Suppressor macrophage treated with lipopolysaccharide for 4 hours (primary cell): ENCODE data around the gene CTNNBL1.
A peak's percentile ranks its signal among the peaks of the same experiment; 100 is the strongest.
"Not testable (repeated sequence)": the region's sequence is repeated elsewhere in the genome, so short reads cannot be mapped to it uniquely, and the experiment has no call there.

Experiments
- DNase-seq: peaks from one replicate; pipeline ENCODE4 v3.0.0-alpha.2; 2020

The CTNNBL1 gene

GRCh38 chr20:37711994-37712964 is 18.4 kb downstream of the CTNNBL1 start:
- DNase-seq: no peak

- DNase-seq: no peak
Observed at GRCh38 chr20:37713396-37713795, 19.6 kb downstream of the CTNNBL1 start.

- DNase-seq: peak; percentile 87
Observed at GRCh38 chr20:37714978-37715672, 21.3 kb downstream of the CTNNBL1 start.

GRCh38 chr20:37721751-37722150 is 27.9 kb downstream of the CTNNBL1 start:
- DNase-seq: no peak

- DNase-seq: not testable (repeated sequence)
Observed at GRCh38 chr20:37722312-37722711, 28.5 kb downstream of the CTNNBL1 start.

- DNase-seq: no peak
Observed at GRCh38 chr20:37723668-37724067, 29.8 kb downstream of the CTNNBL1 start.

GRCh38 chr20:37725165-37725564 is 31.3 kb downstream of the CTNNBL1 start:
- no peak for DNase-seq

- DNase-seq: no peak
Observed at GRCh38 chr20:37725855-37726254, 32.0 kb downstream of the CTNNBL1 start.

GRCh38 chr20:37726321-37726720 is 32.5 kb downstream of the CTNNBL1 start:
- no peak for DNase-seq

- peak; percentile 45 for DNase-seq
Observed at GRCh38 chr20:37726971-37727956, 33.4 kb downstream of the CTNNBL1 start.

- no peak for DNase-seq
Observed at GRCh38 chr20:37727957-37728634, 34.3 kb downstream of the CTNNBL1 start.

- DNase-seq: no peak
Observed at GRCh38 chr20:37728635-37728983, 34.8 kb downstream of the CTNNBL1 start.

- DNase-seq: no peak
Observed at GRCh38 chr20:37729452-37729851, 35.6 kb downstream of the CTNNBL1 start.

GRCh38 chr20:37729909-37730308 is 36.1 kb downstream of the CTNNBL1 start:
- no peak for DNase-seq

GRCh38 chr20:37733416-37733815 is 39.6 kb downstream of the CTNNBL1 start:
- DNase-seq: no peak

- DNase-seq: peak; percentile 11
Observed at GRCh38 chr20:37734228-37734985, 40.6 kb downstream of the CTNNBL1 start.

GRCh38 chr20:37735541-37735940 is 41.7 kb downstream of the CTNNBL1 start:
- DNase-seq: no peak

- DNase-seq: no peak
Observed at GRCh38 chr20:37736132-37736531, 42.3 kb downstream of the CTNNBL1 start.

GRCh38 chr20:37737826-37738420 is 44.1 kb downstream of the CTNNBL1 start:
- no peak for DNase-seq

- DNase-seq: no peak
Observed at GRCh38 chr20:37741055-37741454, 47.2 kb downstream of the CTNNBL1 start.

- no peak for DNase-seq
Observed at GRCh38 chr20:37741570-37741969, 47.7 kb downstream of the CTNNBL1 start.
